ENCODE data around the gene CRYZL1. TPM values are rescaled to one million over a fixed set of nuclear protein-coding genes. Genes with fewer than 3 reads are reported as not detected.
"Not testable (repeated sequence)": the region's sequence is repeated elsewhere in the genome, so short reads cannot be mapped to it uniquely, and the experiment has no call there.

Gene CRYZL1
- total RNA-seq, 1 experiment from 2014 or later = 43.0 TPM

- no peak overlapping the region for H3K4me3 ChIP-seq (replicated peaks in 1 of 2; ENCODE audit: low read depth in 1 of 2, low read length in 2 of 2)
- H3K9ac ChIP-seq (ENCODE audit: low read length) = no peak overlapping the region
- ChIA-PET CTCF (no interaction called here), RAD21 (ENCODE audit: low non-redundant PET in 1 of 2, low total read pairs in 2 of 2, uncharacterized antibody in 2 of 2, unreplicated experiment in 2 of 2) (no interaction called here), POLR2A (no interaction called here)
- no peaks in the 10 kb centered on the region for H4K20me1 ChIP-seq (ENCODE audit: insufficient read depth)
- peaks cover 13 to 27% of the 10 kb centered on the region in 2 experiments for H3K4me1 ChIP-seq (ENCODE audit: control insufficient read depth in 1 of 2, insufficient read depth in 2 of 2, low read length in 2 of 2)
- DNase-seq (ENCODE audit: low read depth, low spot score) = no peak
- TF ChIP-seq POLR2AphosphoS5 (IDR thresholded peaks at IDR 0.05; ENCODE audit: low read depth, low read length) (no peak), ELF1 (IDR thresholded peaks at IDR 0.05; ENCODE audit: borderline replicate concordance, low read depth) (no peak), SIN3A (IDR thresholded peaks at IDR 0.05; ENCODE audit: low read depth) (no peak), ZFX (IDR thresholded peaks at IDR 0.05) (no peak), CBX3 (IDR thresholded peaks at IDR 0.05; ENCODE audit: low read depth) (no peak), SP1 (IDR thresholded peaks at IDR 0.05; ENCODE audit: low read depth) (no peak), EZH2 (IDR thresholded peaks at IDR 0.05) (no peak), EGR1 (IDR thresholded peaks at IDR 0.05; ENCODE audit: low read depth) (no peak), ZNF274 (IDR thresholded peaks at IDR 0.05; ENCODE audit: low read depth, low read length) (no peak), ZBTB33 (IDR thresholded peaks at IDR 0.05; ENCODE audit: extremely low read depth, insufficient replicate concordance, low read length) (no peak), POLR2A (IDR thresholded peaks at IDR 0.05; ENCODE audit: borderline replicate concordance, extremely low read depth, insufficient read depth, insufficient read length) (no peak), ATF3 (IDR thresholded peaks at IDR 0.05) (no peak)
- TF ChIP-seq, protein P1, sequence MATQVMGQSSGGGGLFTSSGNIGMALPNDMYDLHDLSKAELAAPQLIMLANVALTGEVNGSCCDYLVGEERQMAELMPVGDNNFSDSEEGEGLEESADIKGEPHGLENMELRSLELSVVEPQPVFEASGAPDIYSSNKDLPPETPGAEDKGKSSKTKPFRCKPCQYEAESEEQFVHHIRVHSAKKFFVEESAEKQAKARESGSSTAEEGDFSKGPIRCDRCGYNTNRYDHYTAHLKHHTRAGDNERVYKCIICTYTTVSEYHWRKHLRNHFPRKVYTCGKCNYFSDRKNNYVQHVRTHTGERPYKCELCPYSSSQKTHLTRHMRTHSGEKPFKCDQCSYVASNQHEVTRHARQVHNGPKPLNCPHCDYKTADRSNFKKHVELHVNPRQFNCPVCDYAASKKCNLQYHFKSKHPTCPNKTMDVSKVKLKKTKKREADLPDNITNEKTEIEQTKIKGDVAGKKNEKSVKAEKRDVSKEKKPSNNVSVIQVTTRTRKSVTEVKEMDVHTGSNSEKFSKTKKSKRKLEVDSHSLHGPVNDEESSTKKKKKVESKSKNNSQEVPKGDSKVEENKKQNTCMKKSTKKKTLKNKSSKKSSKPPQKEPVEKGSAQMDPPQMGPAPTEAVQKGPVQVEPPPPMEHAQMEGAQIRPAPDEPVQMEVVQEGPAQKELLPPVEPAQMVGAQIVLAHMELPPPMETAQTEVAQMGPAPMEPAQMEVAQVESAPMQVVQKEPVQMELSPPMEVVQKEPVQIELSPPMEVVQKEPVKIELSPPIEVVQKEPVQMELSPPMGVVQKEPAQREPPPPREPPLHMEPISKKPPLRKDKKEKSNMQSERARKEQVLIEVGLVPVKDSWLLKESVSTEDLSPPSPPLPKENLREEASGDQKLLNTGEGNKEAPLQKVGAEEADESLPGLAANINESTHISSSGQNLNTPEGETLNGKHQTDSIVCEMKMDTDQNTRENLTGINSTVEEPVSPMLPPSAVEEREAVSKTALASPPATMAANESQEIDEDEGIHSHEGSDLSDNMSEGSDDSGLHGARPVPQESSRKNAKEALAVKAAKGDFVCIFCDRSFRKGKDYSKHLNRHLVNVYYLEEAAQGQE (IDR thresholded peaks at IDR 0.05; ENCODE audit: low read depth) = no peak
- no peak overlapping the region for H3K4me2 ChIP-seq (ENCODE audit: low read length)
- no TSS peak for BruUV-seq (replicated peaks)
- ATAC-seq = no peak
- no peaks in the 10 kb centered on the region for H3K36me3 ChIP-seq (ENCODE audit: control insufficient read depth in 1 of 2, insufficient read depth in 2 of 2, low read length in 2 of 2)
- no peaks in the 10 kb centered on the region for H3K9me3 ChIP-seq (ENCODE audit: control insufficient read depth in 1 of 2, insufficient read depth in 1 of 2, low read depth in 1 of 2, low read length in 2 of 2)
- peaks cover 46% of the 10 kb centered on the region for H3K79me2 ChIP-seq (ENCODE audit: insufficient read depth, low read length)
- H3K27me3 ChIP-seq (ENCODE audit: insufficient read depth, low read length) = no peaks in the 10 kb centered on the region
- H3K27ac ChIP-seq (ENCODE audit: low read depth, low read length) = no peak overlapping the region
- H2AFZ ChIP-seq (ENCODE audit: low read depth, low read length, poor library complexity, severe bottlenecking) = no peak overlapping the region
- H3K9me2 ChIP-seq (ENCODE audit: insufficient read depth) = no peaks in the 10 kb centered on the region
- intact Hi-C loops (cut with micrococcal nuclease) = no loop called here
Observed at GRCh38 chr21:33677450-33677849, 35.9 kb upstream of the CRYZL1 start.

- POLR2A ChIA-PET = not testable (repeated sequence)
Observed at GRCh38 chr21:33676666-33677065, 35.1 kb upstream of the CRYZL1 start.

More at GRCh38 chr21:33676666-33677065, 35.1 kb upstream of the CRYZL1 start:
- intact Hi-C loops (cut with micrococcal nuclease); RAD21 ChIA-PET (ENCODE audit: low non-redundant PET in 1 of 2, low total read pairs in 2 of 2, uncharacterized antibody in 2 of 2, unreplicated experiment in 2 of 2); BruUV-seq (replicated peaks); H3K9me2 ChIP-seq (ENCODE audit: insufficient read depth); H4K20me1 ChIP-seq (ENCODE audit: insufficient read depth); H3K27me3 ChIP-seq (ENCODE audit: insufficient read depth, low read length); H3K4me2 ChIP-seq (ENCODE audit: low read length); ATAC-seq; DNase-seq (ENCODE audit: low read depth, low spot score); H3K36me3 ChIP-seq (ENCODE audit: control insufficient read depth in 1 of 2, insufficient read depth in 2 of 2, low read length in 2 of 2); H3K4me3 ChIP-seq (replicated peaks in 1 of 2; ENCODE audit: low read depth in 1 of 2, low read length in 2 of 2); H3K27ac ChIP-seq (ENCODE audit: low read depth, low read length); CTCF ChIA-PET; H3K9ac ChIP-seq (ENCODE audit: low read length); H2AFZ ChIP-seq (ENCODE audit: low read depth, low read length, poor library complexity, severe bottlenecking); H3K9me3 ChIP-seq (ENCODE audit: control insufficient read depth in 1 of 2, insufficient read depth in 1 of 2, low read depth in 1 of 2, low read length in 2 of 2): not testable (repeated sequence)
- peaks cover 11 to 20% of the 10 kb centered on the region in 2 experiments for H3K4me1 ChIP-seq (ENCODE audit: control insufficient read depth in 1 of 2, insufficient read depth in 2 of 2, low read length in 2 of 2)
- H3K79me2 ChIP-seq (ENCODE audit: insufficient read depth, low read length) = peaks cover 46% of the 10 kb centered on the region

Measured in HCT116 (cell line).